Smooth muscle cell (in vitro differentiated cells): ENCODE data around the gene DIP2C. TPM values are rescaled to one million over a fixed set of nuclear protein-coding genes. Genes with fewer than 3 reads are reported as not detected.
"Not testable (repeated sequence)": the region's sequence is repeated elsewhere in the genome, so short reads cannot be mapped to it uniquely, and the experiment has no call there.

Source experiments
- DNase-seq: peaks from one replicate; lab custom pipeline; 2025; ENCODE audit not compliant: unreplicated experiment; lab: John Stamatoyannopoulos, UW
- H2AFZ ChIP-seq: fragments of 200-600 bp; sonication (generic); 2 replicates; pipeline ENCODE4 v1.6.0; 2016; ENCODE audit warnings: antibody characterized with exemption, low read depth, mild to moderate bottlenecking
- H3F3A ChIP-seq: fragments of 200-600 bp; sonication (generic); 2 replicates; pipeline ENCODE4 v1.6.0; 2017; ENCODE audit warnings: antibody characterized with exemption, low read depth
- H3K27ac ChIP-seq: fragments of 200-600 bp; sonication (generic); 2 replicates; pipeline ENCODE4 v1.5.1; 2016; ENCODE audit warnings: low read depth, mild to moderate bottlenecking
- H3K27me3 ChIP-seq: fragments of 200-600 bp; sonication (generic); 2 replicates; pipeline ENCODE4 v1.6.1; 2016; ENCODE audit warnings: low read depth, mild to moderate bottlenecking
- H3K36me3 ChIP-seq: fragments of 200-600 bp; sonication (generic); 2 replicates; pipeline ENCODE4 v1.5.1; 2016; ENCODE audit warnings: low read depth
- H3K4me1 ChIP-seq: fragments of 200-600 bp; sonication (generic); 2 replicates; pipeline ENCODE4 v1.5.1; 2016; ENCODE audit warnings: low read depth
- H3K4me2 ChIP-seq: fragments of 200-600 bp; sonication (generic); 2 replicates; pipeline ENCODE4 v1.6.0; 2016; ENCODE audit warnings: mild to moderate bottlenecking
- H3K4me3 ChIP-seq: fragments of 200-600 bp; sonication (generic); 2 replicates; pipeline ENCODE4 v1.5.1; 2016; ENCODE audit warnings: mild to moderate bottlenecking
- H3K79me2 ChIP-seq: fragments of 200-600 bp; sonication (generic); 2 replicates; pipeline ENCODE4 v1.6.0; 2016; ENCODE audit warnings: low read depth, mild to moderate bottlenecking
- H3K9ac ChIP-seq: fragments of 200-600 bp; sonication (generic); 2 replicates; pipeline ENCODE4 v1.6.0; 2016; ENCODE audit warnings: low read depth
- H3K9me3 ChIP-seq: fragments of 200-600 bp; sonication (generic); replicated peaks from 2 replicates; pipeline ENCODE4 v1.5.1; 2016; ENCODE audit warnings: low read depth
- H4K20me1 ChIP-seq: fragments of 200-600 bp; sonication (generic); 2 replicates; pipeline ENCODE4 v1.6.0; 2016; ENCODE audit warnings: low read depth
- WGBS: methylation state at CpG from one replicate; pipeline ENCODE4 v1.1.7; 2016; ENCODE audit warnings: low lambda C conversion rate; 5-methylcytosine and 5-hydroxymethylcytosine counted together
- polyA plus RNA-seq: library from polyadenylated mRNA; unstranded; fragments of >200 nt; fragmentation: Nextera tagmentation; extraction: Ambion mirVana; gene quantifications from 2 replicates; pipeline ENCODE4 v1.2.1, GENCODE V29; 2016
- total RNA-seq: library from RNA; depleted of rRNA; stranded (reverse); fragments of >200 nt; gene quantifications from 2 replicates; pipeline ENCODE4 v1.2.3, GENCODE V29; 2014
- TF ChIP-seq, protein P1 (sequence below): fragments of 200-600 bp; sonication (generic); IDR thresholded peaks from 2 replicates; pipeline ENCODE4 v1.5.1; 2017; ENCODE audit warnings: borderline replicate concordance, mild to moderate bottlenecking, antibody characterized with exemption; ENCODE audit not compliant: insufficient read depth, poor library complexity, severe bottlenecking

Gene DIP2C
- total and polyA plus RNA-seq, 2 experiments from 2014 or later: 14.9 to 15.3 TPM

DNA sequence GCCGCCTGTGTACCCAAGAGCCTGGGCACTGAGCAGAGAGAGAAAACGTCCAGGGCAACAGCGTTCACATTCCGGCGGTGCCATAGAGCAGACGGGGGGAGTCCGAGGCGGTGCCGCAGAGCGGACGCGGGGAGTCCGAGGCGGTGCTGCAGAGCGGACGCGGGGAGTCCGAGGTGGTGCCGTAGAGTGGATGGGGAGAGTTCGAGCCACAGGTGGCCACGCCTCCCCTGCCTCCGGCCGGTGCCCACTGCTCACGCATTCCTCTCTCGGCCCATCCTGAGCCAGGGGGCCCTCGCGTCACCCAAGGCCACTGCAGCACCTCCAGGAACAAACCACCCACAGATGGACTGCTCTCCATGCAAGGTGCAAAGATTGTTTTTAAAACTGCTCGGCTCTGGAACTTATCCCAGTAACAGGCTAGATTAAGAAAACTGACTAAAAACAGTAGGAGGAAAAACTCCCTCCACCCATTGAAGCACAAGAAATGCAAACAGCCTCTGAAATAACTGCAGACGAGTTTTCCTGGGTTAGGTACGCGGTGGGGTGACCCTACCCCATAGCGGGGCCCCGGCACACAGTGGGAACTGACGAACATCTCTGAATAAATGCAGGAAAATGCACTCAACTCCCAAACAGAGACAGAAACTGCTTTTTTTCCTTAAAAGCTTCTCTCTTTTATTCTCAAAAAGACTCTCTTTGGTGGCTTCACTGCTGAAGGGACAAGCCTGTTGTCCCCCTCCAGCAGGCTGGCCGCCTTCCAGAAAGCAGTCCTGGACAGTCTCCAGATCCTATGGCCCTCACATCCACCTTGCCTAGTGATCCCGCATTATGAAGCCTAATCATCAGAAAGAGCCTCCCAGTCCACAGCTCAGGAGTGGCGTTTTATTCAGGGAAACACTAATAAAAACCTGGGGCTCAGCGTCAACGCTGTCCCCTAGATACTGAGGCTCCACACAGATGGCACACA lies 55.9 kb downstream of the DIP2C start:
- Histone ChIP-seq H3K27ac (no peak overlapping the region), H3K4me2 (no peak overlapping the region), H3K4me3 (no peak overlapping the region), H3F3A (no peaks in the 10 kb centered on the region), H3K9ac (no peak overlapping the region), H3K4me1 (peaks cover 4% of the 10 kb centered on the region), H3K36me3 (no peaks in the 10 kb centered on the region), H3K9me3 (no peaks in the 10 kb centered on the region), H3K79me2 (peaks cover 90% of the 10 kb centered on the region), H2AFZ (no peak overlapping the region), H4K20me1 (peaks cover 92% of the 10 kb centered on the region), H3K27me3 (no peaks in the 10 kb centered on the region)
- no peak for DNase-seq
- TF ChIP-seq, protein P1, sequence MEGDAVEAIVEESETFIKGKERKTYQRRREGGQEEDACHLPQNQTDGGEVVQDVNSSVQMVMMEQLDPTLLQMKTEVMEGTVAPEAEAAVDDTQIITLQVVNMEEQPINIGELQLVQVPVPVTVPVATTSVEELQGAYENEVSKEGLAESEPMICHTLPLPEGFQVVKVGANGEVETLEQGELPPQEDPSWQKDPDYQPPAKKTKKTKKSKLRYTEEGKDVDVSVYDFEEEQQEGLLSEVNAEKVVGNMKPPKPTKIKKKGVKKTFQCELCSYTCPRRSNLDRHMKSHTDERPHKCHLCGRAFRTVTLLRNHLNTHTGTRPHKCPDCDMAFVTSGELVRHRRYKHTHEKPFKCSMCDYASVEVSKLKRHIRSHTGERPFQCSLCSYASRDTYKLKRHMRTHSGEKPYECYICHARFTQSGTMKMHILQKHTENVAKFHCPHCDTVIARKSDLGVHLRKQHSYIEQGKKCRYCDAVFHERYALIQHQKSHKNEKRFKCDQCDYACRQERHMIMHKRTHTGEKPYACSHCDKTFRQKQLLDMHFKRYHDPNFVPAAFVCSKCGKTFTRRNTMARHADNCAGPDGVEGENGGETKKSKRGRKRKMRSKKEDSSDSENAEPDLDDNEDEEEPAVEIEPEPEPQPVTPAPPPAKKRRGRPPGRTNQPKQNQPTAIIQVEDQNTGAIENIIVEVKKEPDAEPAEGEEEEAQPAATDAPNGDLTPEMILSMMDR: no peak
- WGBS: 93% methylated on average over 33 of the region's 39 CpGs

DNA sequence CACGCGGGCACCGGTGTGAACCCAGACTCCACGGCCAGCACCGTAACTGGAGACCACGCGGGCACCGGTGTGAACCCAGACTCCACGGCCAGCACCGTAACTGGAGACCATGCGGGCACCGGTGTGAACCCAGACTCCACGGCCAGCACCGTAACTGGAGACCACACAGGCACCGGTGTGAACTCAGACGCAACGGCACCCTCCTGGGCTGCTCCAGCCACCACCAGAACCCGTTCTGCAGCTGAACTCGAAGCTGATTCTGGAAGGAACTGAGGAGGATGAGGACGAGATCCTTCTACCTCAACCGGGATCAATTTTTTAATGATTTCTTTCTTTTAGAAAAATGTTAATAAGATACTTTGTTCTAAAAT lies 56.7 kb downstream of the DIP2C start:
- H2AFZ ChIP-seq, H3K36me3 ChIP-seq, DNase-seq, H3K4me1 ChIP-seq, H3K27me3 ChIP-seq, H3K9me3 ChIP-seq, H3K4me3 ChIP-seq, H3K27ac ChIP-seq, H3K9ac ChIP-seq, H3F3A ChIP-seq, H3K4me2 ChIP-seq: not testable (repeated sequence)
- 92% methylated on average over 17 of the region's 21 CpGs for WGBS
- peaks cover 87% of the 10 kb centered on the region for H4K20me1 ChIP-seq
- peaks cover 93% of the 10 kb centered on the region for H3K79me2 ChIP-seq

DNA sequence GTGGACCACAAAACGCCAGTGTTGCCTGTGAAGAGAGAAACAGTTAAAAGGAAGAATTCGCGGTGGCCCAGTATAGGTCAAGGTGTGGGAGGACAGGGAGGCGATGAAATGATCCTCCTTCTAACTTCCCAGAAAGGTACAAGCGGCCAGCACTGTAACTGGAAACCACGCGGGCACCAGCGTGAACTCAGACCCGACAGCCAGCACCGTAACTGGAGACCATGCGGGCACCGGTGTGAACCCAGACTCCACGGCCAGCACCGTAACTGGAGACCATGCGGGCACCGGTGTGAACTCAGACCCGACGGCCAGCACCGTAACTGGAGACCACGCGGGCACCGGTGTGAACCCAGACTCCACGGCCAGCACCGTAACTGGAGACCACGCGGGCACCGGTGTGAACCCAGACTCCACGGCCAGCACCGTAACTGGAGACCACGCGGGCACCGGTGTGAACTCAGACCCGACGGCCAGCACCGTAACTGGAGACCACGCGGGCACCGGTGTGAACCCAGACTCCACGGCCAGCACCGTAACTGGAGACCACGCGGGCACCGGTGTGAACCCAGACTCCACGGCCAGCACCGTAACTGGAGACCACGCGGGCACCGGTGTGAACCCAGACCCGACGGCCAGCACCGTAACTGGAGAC lies 57.2 kb downstream of the DIP2C start:
- not testable (repeated sequence) for DNase-seq, H3K9ac ChIP-seq, H3K4me2 ChIP-seq, H3K27ac ChIP-seq, H3K36me3 ChIP-seq, H3K4me1 ChIP-seq, H3F3A ChIP-seq, H3K27me3 ChIP-seq, H3K4me3 ChIP-seq, H2AFZ ChIP-seq, H3K9me3 ChIP-seq
- 98% methylated on average over 18 of the region's 51 CpGs for WGBS
- Histone ChIP-seq H3K79me2 (peaks cover 93% of the 10 kb centered on the region), H4K20me1 (peaks cover 82% of the 10 kb centered on the region)

DNA sequence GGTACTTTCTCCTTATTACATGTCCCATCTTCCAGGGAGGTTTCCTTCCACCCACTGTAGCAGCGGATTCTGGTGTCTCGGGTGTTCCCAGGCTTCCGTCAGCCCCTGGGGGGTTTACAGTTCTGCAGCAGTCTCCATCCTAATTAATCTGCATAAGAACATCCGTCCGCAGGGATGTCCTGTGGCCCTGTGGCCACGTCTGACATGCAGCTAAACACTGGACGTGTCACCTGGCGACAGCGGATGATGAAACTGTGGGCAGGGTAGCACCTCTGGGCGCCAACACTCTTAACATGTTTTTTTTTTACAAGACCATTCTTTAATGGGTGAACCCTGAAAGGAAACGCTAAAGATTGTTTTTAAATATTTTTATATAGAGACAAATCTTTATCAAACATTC lies 58.2 kb downstream of the DIP2C start:
- no peaks in the 10 kb centered on the region for H3K36me3 ChIP-seq
- H2AFZ ChIP-seq: no peak overlapping the region
- H3K9ac ChIP-seq: no peak overlapping the region
- TF ChIP-seq, protein P1: no peak
- H3F3A ChIP-seq: no peaks in the 10 kb centered on the region
- H3K4me1 ChIP-seq: peaks cover 10% of the 10 kb centered on the region
- H3K79me2 ChIP-seq: peaks cover 93% of the 10 kb centered on the region
- no peak overlapping the region for H3K4me2 ChIP-seq
- WGBS: 95% methylated on average over 11 of the region's 11 CpGs
- no peaks in the 10 kb centered on the region for H3K27me3 ChIP-seq
- H3K27ac ChIP-seq: no peak overlapping the region
- H3K4me3 ChIP-seq: no peak overlapping the region
- no peak for DNase-seq
- H4K20me1 ChIP-seq: peaks cover 78% of the 10 kb centered on the region
- H3K9me3 ChIP-seq: no peaks in the 10 kb centered on the region
